Tibial nerve (tissue), 4 donors: Measurements from ENCODE around the gene MUC12.

Source experiments
- EP300 ChIP-seq, 2 donors: sonication (generic); formaldehyde crosslinking; IDR thresholded peaks; one replicate each; pipeline ENCODE4 v1.6.1; 2017; ENCODE audit warnings: antibody characterized with exemption in 2 of 2, mild to moderate bottlenecking in 1 of 2
- TF ChIP-seq, protein P1 (sequence below), 5 experiments: fragments of 200-600 bp in 3 of 5; fragments of 450-650 bp in 2 of 5; sonication (generic) in 3 of 5; IDR thresholded peaks; one replicate each; pipeline ENCODE4 v1.5.1; 2016 to 2019; ENCODE audit warnings: antibody characterized with exemption in 5 of 5, mild to moderate bottlenecking in 3 of 5, moderate library complexity in 2 of 5

DNA sequence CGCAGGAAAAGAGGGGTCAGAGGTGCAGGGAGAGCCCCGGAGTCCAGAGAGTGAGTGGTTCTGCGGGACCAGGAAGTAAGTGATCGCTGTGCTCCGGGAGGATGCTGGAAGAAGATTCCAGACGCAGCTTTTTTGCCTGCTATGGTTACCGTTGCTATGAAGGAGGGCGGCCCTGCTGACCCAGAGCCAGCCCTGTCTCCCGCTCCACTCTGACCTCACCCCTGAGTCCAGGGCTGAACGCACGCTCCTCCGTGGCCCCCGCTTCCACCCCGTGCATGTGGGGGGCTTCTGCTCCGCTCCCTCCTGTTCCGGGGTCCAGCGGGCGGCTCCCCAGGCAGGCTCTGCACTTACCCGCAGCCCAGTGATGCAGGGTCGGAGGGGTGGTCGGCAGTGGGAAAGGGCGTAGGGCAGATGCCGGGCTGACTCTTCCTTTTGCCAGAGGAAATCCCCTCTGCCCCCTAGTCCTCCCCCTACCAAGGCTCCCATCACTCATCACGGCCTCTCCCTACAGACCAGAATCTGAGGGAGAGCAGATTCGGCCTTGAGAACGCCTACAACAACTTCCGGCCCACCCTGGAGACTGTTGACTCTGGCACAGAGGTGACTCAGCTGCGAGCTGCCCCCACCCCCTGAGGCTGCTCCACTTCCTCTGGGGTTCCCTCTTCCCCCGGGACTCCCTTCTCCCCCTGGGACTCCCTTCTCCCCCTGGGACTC lies 47.9 kb downstream of the MUC12 start:
- TF ChIP-seq EP300 (IDR thresholded peaks at IDR 0.05) = no peak
- TF ChIP-seq, protein P1, sequence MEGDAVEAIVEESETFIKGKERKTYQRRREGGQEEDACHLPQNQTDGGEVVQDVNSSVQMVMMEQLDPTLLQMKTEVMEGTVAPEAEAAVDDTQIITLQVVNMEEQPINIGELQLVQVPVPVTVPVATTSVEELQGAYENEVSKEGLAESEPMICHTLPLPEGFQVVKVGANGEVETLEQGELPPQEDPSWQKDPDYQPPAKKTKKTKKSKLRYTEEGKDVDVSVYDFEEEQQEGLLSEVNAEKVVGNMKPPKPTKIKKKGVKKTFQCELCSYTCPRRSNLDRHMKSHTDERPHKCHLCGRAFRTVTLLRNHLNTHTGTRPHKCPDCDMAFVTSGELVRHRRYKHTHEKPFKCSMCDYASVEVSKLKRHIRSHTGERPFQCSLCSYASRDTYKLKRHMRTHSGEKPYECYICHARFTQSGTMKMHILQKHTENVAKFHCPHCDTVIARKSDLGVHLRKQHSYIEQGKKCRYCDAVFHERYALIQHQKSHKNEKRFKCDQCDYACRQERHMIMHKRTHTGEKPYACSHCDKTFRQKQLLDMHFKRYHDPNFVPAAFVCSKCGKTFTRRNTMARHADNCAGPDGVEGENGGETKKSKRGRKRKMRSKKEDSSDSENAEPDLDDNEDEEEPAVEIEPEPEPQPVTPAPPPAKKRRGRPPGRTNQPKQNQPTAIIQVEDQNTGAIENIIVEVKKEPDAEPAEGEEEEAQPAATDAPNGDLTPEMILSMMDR (IDR thresholded peaks at IDR 0.05) = no peak
